Gastrocnemius medialis (tissue), 4 donors: Measurements from ENCODE around the gene SLC37A3. TPM values are rescaled to one million over a fixed set of nuclear protein-coding genes. Genes with fewer than 3 reads are reported as not detected.

Source experiments
- ATAC-seq, 2 donors: fragments of 150-250 bp; one replicate each; pipeline ENCODE4 v1.9.1; 2016
- DNase-seq, 2 donors: peaks; one replicate each; pipeline ENCODE4 v3.0.0-alpha.2; 2019
- H3K27ac ChIP-seq, 4 donors: fragments of 200-600 bp; sonication (generic); 1 replicate in 1 of 4; 2 replicates in 3 of 4; pipeline ENCODE4 v1.5.1; 2016 to 2018; ENCODE audit warnings: mild to moderate bottlenecking in 2 of 4, moderate library complexity in 1 of 4
- H3K27me3 ChIP-seq, 3 donors: fragments of 200-600 bp; sonication (generic) in 2 of 3; 1 replicate in 1 of 3; 2 replicates in 2 of 3; pipeline versions ENCODE4 v1.5.1 to v1.6.0; 2016 to 2019; ENCODE audit warnings: mild to moderate bottlenecking in 1 of 3, moderate library complexity in 1 of 3
- H3K36me3 ChIP-seq, 2 donors: fragments of 200-600 bp; sonication (generic) in 1 of 2; one replicate each; pipeline ENCODE4 v1.5.1; 2017 to 2018
- H3K4me1 ChIP-seq, 2 donors: fragments of 200-600 bp; sonication (generic) in 1 of 2; one replicate each; pipeline ENCODE4 v1.5.1; 2016 to 2017; ENCODE audit warnings: mild to moderate bottlenecking in 2 of 2
- H3K4me3 ChIP-seq, 4 donors: fragments of 200-600 bp; sonication (generic) in 3 of 4; 1 replicate in 1 of 4; 2 replicates in 3 of 4; pipeline ENCODE4 v1.5.1; 2016 to 2019; ENCODE audit warnings: mild to moderate bottlenecking in 2 of 4
- H3K9me3 ChIP-seq, 3 donors: fragments of 200-600 bp; sonication (generic) in 2 of 3; 1 replicate in 1 of 3; 2 replicates in 2 of 3; pipeline ENCODE4 v1.5.1; 2016 to 2019
- POLR2A ChIP-seq, 2 donors: fragments of 450-650 bp; IDR thresholded peaks; one replicate each; pipeline ENCODE4 v1.6.1; 2017; ENCODE audit warnings: antibody characterized with exemption in 2 of 2, mild to moderate bottlenecking in 2 of 2, moderate library complexity in 2 of 2
- in situ Hi-C, 4 donors: fragments of 200-750 bp; cut with MboI; loops; one replicate each; pipeline versions ENCODE4 v1.15.0 to v1.8.0; 2017; ENCODE audit warnings: low sequenced_read_pairs in 4 of 4
- intact Hi-C: fragments of 100-400 bp; cut with DNase I; formaldehyde crosslinking; loops from one replicate; pipeline ENCODE4 v1.15.1; 2023; ENCODE audit warnings: low total_unique reads
- total RNA-seq, 4 donors: library from RNA; depleted of rRNA; stranded (reverse); fragments of >200 nt; gene quantifications; one replicate each; pipeline versions ENCODE4 v1.1.0 to v1.2.3, GENCODE V29; 2016
- TF ChIP-seq, protein P1 (sequence below), 5 experiments: fragments of 450-650 bp in 3 of 5; fragments of 200-600 bp in 2 of 5; sonication (generic) in 2 of 5; IDR thresholded peaks in 4 of 5; conservative IDR thresholded peaks in 1 of 5; 1 replicate in 4 of 5; 2 replicates in 1 of 5; pipeline ENCODE4 v1.5.1; 2016 to 2019; ENCODE audit warnings: antibody characterized with exemption in 5 of 5, mild to moderate bottlenecking in 3 of 5, moderate library complexity in 3 of 5

SLC37A3 gene
- total RNA-seq, 4 donors from 2014 or later: 13.4 to 36.8 (median 18.0) TPM

DNA sequence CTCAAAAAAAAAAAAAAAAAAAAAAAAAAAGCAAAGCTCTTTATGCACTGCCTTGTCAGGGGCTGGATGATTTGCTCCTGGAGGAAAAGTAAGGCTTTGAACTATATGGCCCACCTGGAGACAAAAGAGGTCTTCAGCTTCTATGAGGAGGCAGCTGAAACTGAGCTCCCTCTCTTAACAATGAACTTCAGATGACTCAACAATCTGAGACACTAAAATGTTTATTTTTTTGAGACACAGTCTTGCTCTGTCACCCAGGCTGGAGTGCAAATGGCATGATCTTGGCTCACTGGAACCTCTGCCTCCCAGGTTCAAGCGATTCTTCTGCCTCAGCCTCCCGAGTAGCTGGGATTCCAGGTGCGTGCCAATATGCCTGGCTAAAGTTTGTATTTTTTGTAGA, 42.3 kb upstream of the SLC37A3 start:
- no peak overlapping the region for H3K4me3 ChIP-seq
- H3K9me3 ChIP-seq: no peaks in the 10 kb centered on the region
- in situ Hi-C loops (no loop called here), intact Hi-C loops (no loop called here)
- H3K27me3 ChIP-seq: no peaks in the 10 kb centered on the region
- no peaks in the 10 kb centered on the region for H3K4me1 ChIP-seq
- H3K27ac ChIP-seq: no peak overlapping the region
- TF ChIP-seq, protein P1, sequence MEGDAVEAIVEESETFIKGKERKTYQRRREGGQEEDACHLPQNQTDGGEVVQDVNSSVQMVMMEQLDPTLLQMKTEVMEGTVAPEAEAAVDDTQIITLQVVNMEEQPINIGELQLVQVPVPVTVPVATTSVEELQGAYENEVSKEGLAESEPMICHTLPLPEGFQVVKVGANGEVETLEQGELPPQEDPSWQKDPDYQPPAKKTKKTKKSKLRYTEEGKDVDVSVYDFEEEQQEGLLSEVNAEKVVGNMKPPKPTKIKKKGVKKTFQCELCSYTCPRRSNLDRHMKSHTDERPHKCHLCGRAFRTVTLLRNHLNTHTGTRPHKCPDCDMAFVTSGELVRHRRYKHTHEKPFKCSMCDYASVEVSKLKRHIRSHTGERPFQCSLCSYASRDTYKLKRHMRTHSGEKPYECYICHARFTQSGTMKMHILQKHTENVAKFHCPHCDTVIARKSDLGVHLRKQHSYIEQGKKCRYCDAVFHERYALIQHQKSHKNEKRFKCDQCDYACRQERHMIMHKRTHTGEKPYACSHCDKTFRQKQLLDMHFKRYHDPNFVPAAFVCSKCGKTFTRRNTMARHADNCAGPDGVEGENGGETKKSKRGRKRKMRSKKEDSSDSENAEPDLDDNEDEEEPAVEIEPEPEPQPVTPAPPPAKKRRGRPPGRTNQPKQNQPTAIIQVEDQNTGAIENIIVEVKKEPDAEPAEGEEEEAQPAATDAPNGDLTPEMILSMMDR (IDR thresholded peaks at IDR 0.05 in 4 of 5, conservative IDR thresholded peaks at IDR 0.05 in 1 of 5): no peak
- TF ChIP-seq POLR2A (IDR thresholded peaks at IDR 0.05): no peak
- ATAC-seq (no peak), DNase-seq (no peak)
- no peaks in the 10 kb centered on the region for H3K36me3 ChIP-seq

DNA sequence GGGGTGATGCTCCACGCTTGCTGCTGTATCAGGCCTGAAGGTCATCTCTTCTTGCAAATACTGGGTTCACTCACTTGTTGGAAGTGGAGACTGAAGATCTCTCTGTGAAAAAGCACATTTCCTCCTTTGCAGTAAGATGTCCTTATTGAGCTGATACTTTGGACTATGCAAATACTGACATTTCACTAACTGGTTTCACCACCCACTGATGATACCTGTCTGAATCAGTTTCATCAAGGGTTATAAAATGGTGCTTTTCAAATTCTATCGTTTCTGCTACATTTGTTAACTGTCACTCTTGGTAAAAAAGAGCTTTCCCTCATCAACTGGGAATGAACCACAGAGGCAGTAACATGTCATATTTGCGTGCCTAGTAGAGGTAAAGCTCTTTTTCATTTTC, 41.0 kb upstream of the SLC37A3 start:
- Histone ChIP-seq H3K4me1 (no peaks in the 10 kb centered on the region), H3K36me3 (no peaks in the 10 kb centered on the region), H3K27ac (no peak overlapping the region), H3K4me3 (no peak overlapping the region), H3K27me3 (no peaks in the 10 kb centered on the region), H3K9me3 (no peaks in the 10 kb centered on the region)
- TF ChIP-seq POLR2A (IDR thresholded peaks at IDR 0.05): no peak
- TF ChIP-seq, protein P1 (IDR thresholded peaks at IDR 0.05 in 4 of 5, conservative IDR thresholded peaks at IDR 0.05 in 1 of 5): no peak
- ATAC-seq: no peak
- no peak for DNase-seq
- intact Hi-C loops: no loop called here
- in situ Hi-C loops: no loop called here

DNA sequence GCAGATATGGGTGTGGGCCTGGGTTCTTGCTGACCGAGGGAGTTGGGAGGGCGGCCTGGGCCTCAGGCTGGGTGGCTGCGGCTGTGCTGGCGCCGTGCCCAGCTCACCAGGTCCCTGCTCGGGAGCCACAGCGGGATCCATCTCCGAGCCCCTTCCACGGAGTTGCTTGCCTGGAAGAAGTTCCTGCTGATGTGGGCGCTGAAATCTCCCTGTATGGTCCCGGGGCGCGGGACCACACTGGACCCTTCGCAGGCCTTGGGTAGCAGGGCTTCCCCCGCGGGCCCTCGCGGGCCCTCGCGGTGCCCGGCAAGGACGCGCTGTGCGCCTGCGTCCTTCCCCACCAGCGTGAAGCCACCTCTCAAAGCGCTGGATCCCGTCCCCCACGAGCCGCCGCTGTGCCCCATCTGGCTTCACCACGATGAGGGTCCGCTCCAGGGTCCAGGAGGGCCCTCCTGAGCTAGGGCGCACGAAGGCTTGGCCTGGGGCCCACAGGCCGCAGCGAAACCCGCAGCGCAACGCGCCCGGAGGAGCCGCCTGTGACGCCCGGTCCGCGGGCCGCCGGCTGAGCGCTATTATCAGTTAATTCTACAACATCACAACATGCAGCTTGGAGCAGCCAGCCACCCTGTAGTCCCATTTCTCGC, 37.0 kb upstream of the SLC37A3 start:
- in situ Hi-C loops (no loop called here), intact Hi-C loops (no loop called here)
- ATAC-seq: no peak
- DNase-seq: no peak
- no peaks in the 10 kb centered on the region for H3K27me3 ChIP-seq
- H3K27ac ChIP-seq: no peak overlapping the region
- H3K36me3 ChIP-seq: no peaks in the 10 kb centered on the region
- no peaks in the 10 kb centered on the region for H3K9me3 ChIP-seq
- H3K4me3 ChIP-seq: no peak overlapping the region
- TF ChIP-seq, protein P1 (IDR thresholded peaks at IDR 0.05 in 4 of 5, conservative IDR thresholded peaks at IDR 0.05 in 1 of 5): no peak
- TF ChIP-seq POLR2A (IDR thresholded peaks at IDR 0.05): no peak
- H3K4me1 ChIP-seq: no peaks in the 10 kb centered on the region

DNA sequence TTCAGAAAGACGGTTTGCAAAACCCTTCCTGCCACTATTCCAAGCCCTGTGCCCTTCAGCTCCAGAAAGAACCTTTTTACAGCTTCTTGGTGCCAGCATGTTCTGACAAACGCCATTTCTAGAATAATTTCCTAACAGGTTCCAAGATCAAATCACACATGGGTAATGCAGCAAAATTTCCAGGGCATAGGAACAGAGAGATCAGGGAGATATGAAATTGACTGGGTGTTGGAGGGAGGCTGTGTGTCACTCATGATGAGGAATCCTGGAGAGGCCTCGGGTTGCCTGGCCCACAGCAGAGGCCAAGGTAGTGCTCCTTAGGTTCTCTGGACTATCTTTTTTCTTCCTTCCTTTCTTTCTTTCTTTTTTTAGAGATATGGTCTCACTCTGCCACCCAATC, 35.1 kb upstream of the SLC37A3 start:
- intact Hi-C loops: no loop called here

More for the DNA sequence above, 35.1 kb upstream of the SLC37A3 start:
- TF ChIP-seq, protein P1 (IDR thresholded peaks at IDR 0.05 in 4 of 5, conservative IDR thresholded peaks at IDR 0.05 in 1 of 5): no peak
- TF ChIP-seq POLR2A (IDR thresholded peaks at IDR 0.05): no peak
- Histone ChIP-seq H3K27me3 (no peaks in the 10 kb centered on the region), H3K9me3 (no peaks in the 10 kb centered on the region), H3K4me1 (no peaks in the 10 kb centered on the region), H3K36me3 (no peaks in the 10 kb centered on the region), H3K4me3 (no peak overlapping the region), H3K27ac (no peak overlapping the region)
- no peak for ATAC-seq
- DNase-seq: no peak
- in situ Hi-C loops: no loop called here
